Neural crest cell (in vitro differentiated cells): ENCODE measurements around the gene GBF1. TPM values are rescaled to one million over a fixed set of nuclear protein-coding genes. Genes with fewer than 3 reads are reported as not detected.

Experiments
- DNase-seq: peaks from one replicate; pipeline ENCODE4 v3.0.0; 2021; ENCODE audit warnings: low read depth, mixed read lengths, low spot score
- H3K27ac Mint-ChIP-seq: one replicate; pipeline ENCODE4 v1.8.0; 2021; ENCODE audit warnings: mild to moderate bottlenecking, mixed read lengths; ENCODE audit not compliant: unreplicated experiment
- H3K27me3 Mint-ChIP-seq: 2 replicates; pipeline ENCODE4 v1.8.0; 2021; ENCODE audit warnings: low read depth, mild to moderate bottlenecking, mixed read lengths
- H3K36me3 Mint-ChIP-seq: 2 replicates; pipeline ENCODE4 v1.8.0; 2021; ENCODE audit warnings: low read depth, mild to moderate bottlenecking, mixed read lengths
- H3K4me1 Mint-ChIP-seq: 2 replicates; pipeline ENCODE4 v1.8.0; 2021; ENCODE audit warnings: mixed read lengths
- H3K4me3 Mint-ChIP-seq: one replicate; pipeline ENCODE4 v1.8.0; 2021; ENCODE audit warnings: mild to moderate bottlenecking, mixed read lengths
- H3K9me3 Mint-ChIP-seq: 2 replicates; pipeline ENCODE4 v1.8.0; 2021; ENCODE audit warnings: mixed read lengths
- CTCF ChIP-seq: fragments of 200-600 bp; sonication (generic); conservative IDR thresholded peaks from 2 replicates; pipeline ENCODE4 v1.5.0; 2021; ENCODE audit warnings: antibody characterized with exemption, mild to moderate bottlenecking
- total RNA-seq: library from RNA; stranded (reverse); gene quantifications from 2 replicates; pipeline ENCODE4 v1.2.1, GENCODE V29; 2021

The GBF1 gene
- total RNA-seq, 1 donor from 2014 or later = 43.2 TPM

- DNase-seq = peak; percentile 92
- peaks cover 11% of the 10 kb centered on the region for H3K27me3 Mint-ChIP-seq
- H3K27ac Mint-ChIP-seq = peak overlapping the region; percentile 98
- TF ChIP-seq CTCF = no peak
- peak overlapping the region; percentile 94 for H3K4me3 Mint-ChIP-seq
- H3K4me1 Mint-ChIP-seq = peaks cover 68% of the 10 kb centered on the region
- no peaks in the 10 kb centered on the region for H3K36me3 Mint-ChIP-seq
- H3K9me3 Mint-ChIP-seq = no peaks in the 10 kb centered on the region
These were observed 174.2 kb downstream of the GBF1 start for GRCh38 chr10:102419269-102420180.

GRCh38 chr10:102420181-102420713 lies 174.9 kb downstream of the GBF1 start:
- H3K27ac Mint-ChIP-seq = no peak overlapping the region
- no peak for DNase-seq
- H3K9me3 Mint-ChIP-seq = no peaks in the 10 kb centered on the region
- H3K4me1 Mint-ChIP-seq = peaks cover 70% of the 10 kb centered on the region
- no peaks in the 10 kb centered on the region for H3K36me3 Mint-ChIP-seq
- peak overlapping the region; percentile 94 for H3K4me3 Mint-ChIP-seq
- peaks cover 11% of the 10 kb centered on the region for H3K27me3 Mint-ChIP-seq
- no peak for TF ChIP-seq CTCF

- Mint-ChIP-seq H3K4me3 (peak within 1 kb of the TSS; percentile 94), H3K4me1 (peaks cover 71% of the 10 kb centered on the region), H3K9me3 (no peaks in the 10 kb centered on the region), H3K27ac (peak within 1 kb of the TSS; percentile 95), H3K36me3 (no peaks in the 10 kb centered on the region), H3K27me3 (peaks cover 11% of the 10 kb centered on the region)
- TF ChIP-seq CTCF = no peak
- DNase-seq = peak; percentile 99
These were observed 175.6 kb downstream of the GBF1 start, which contains the start of gene FBXL15 for GRCh38 chr10:102420714-102421506. TSS of gene FBXL15 (plus strand) at chr10:102420836. CDS start at chr10:102421130, 294 bp downstream.

- peaks cover 2% of the 10 kb centered on the region for H3K36me3 Mint-ChIP-seq
- no peak for TF ChIP-seq CTCF
- H3K4me3 Mint-ChIP-seq = peak overlapping the region; percentile 94
- no peaks in the 10 kb centered on the region for H3K9me3 Mint-ChIP-seq
- no peak for DNase-seq
- H3K27ac Mint-ChIP-seq = no peak overlapping the region
- peaks cover 73% of the 10 kb centered on the region for H3K4me1 Mint-ChIP-seq
- peaks cover 11% of the 10 kb centered on the region for H3K27me3 Mint-ChIP-seq
These were observed 176.1 kb downstream of the GBF1 start for GRCh38 chr10:102421507-102421756.

GRCh38 chr10:102421757-102422512 lies 176.6 kb downstream of the GBF1 start:
- no peak overlapping the region for H3K27ac Mint-ChIP-seq
- H3K4me1 Mint-ChIP-seq = peaks cover 75% of the 10 kb centered on the region

More at GRCh38 chr10:102421757-102422512, 176.6 kb downstream of the GBF1 start:
- peaks cover 11% of the 10 kb centered on the region for H3K27me3 Mint-ChIP-seq
- no peak for DNase-seq
- no peak for TF ChIP-seq CTCF
- peaks cover 2% of the 10 kb centered on the region for H3K36me3 Mint-ChIP-seq
- H3K4me3 Mint-ChIP-seq = peak overlapping the region; percentile 94
- no peaks in the 10 kb centered on the region for H3K9me3 Mint-ChIP-seq
